ENCODE measurements around the gene PLXDC2. TPM values are rescaled to one million over a fixed set of nuclear protein-coding genes. Genes with fewer than 3 reads are reported as not detected.

Gene PLXDC2
- total RNA-seq, 1 experiment from 2014 or later: 0.20 TPM

- H3K27me3 ChIP-seq (ENCODE audit: insufficient read depth, low read length): no peaks in the 10 kb centered on the region
- no peaks in the 10 kb centered on the region for H4K20me1 ChIP-seq (ENCODE audit: insufficient read depth)
- TF ChIP-seq TCF7L2 (IDR thresholded peaks at IDR 0.05; ENCODE audit: borderline replicate concordance, extremely low read depth, insufficient read depth, insufficient read length) (no peak), ZFX (IDR thresholded peaks at IDR 0.05) (no peak), FOSL1 (IDR thresholded peaks at IDR 0.05; ENCODE audit: low read depth) (no peak), SIN3A (IDR thresholded peaks at IDR 0.05; ENCODE audit: low read depth) (no peak), ZBTB33 (IDR thresholded peaks at IDR 0.05; ENCODE audit: extremely low read depth, insufficient replicate concordance, low read length) (no peak), POLR2AphosphoS5 (IDR thresholded peaks at IDR 0.05; ENCODE audit: low read depth, low read length) (no peak), JUND (IDR thresholded peaks at IDR 0.05) (no peak)
- H2AFZ ChIP-seq (ENCODE audit: low read depth, low read length, poor library complexity, severe bottlenecking): no peak overlapping the region
- ChIA-PET POLR2A (no interaction called here), RAD21 (ENCODE audit: low non-redundant PET in 1 of 2, low total read pairs in 2 of 2, uncharacterized antibody in 2 of 2, unreplicated experiment in 2 of 2) (no interaction called here), CTCF (no interaction called here)
- H3K4me3 ChIP-seq (replicated peaks in 1 of 2; ENCODE audit: low read depth in 1 of 2, low read length in 2 of 2): no peak overlapping the region
- H3K9me3 ChIP-seq (ENCODE audit: control insufficient read depth in 1 of 2, insufficient read depth in 1 of 2, low read depth in 1 of 2, low read length in 2 of 2): peaks cover 3 to 5% of the 10 kb centered on the region in 2 experiments; a peak in 2 of 4 replicates
- ATAC-seq (no peak), DNase-seq (ENCODE audit: low read depth, low spot score) (no peak)
- H3K36me3 ChIP-seq (ENCODE audit: control insufficient read depth in 1 of 2, insufficient read depth in 2 of 2, low read length in 2 of 2): no peaks in the 10 kb centered on the region
- H3K9ac ChIP-seq (ENCODE audit: low read length): no peak overlapping the region
- H3K9me2 ChIP-seq (ENCODE audit: insufficient read depth): no peaks in the 10 kb centered on the region
- no peaks in the 10 kb centered on the region for H3K4me1 ChIP-seq (ENCODE audit: control insufficient read depth in 1 of 2, insufficient read depth in 2 of 2, low read length in 2 of 2)
- intact Hi-C loops (cut with micrococcal nuclease): no loop called here
- no peak overlapping the region for H3K4me2 ChIP-seq (ENCODE audit: low read length)
- no peak overlapping the region for H3K27ac ChIP-seq (ENCODE audit: low read depth, low read length)
- no peaks in the 10 kb centered on the region for H3K79me2 ChIP-seq (ENCODE audit: insufficient read depth, low read length)
- BruUV-seq (replicated peaks): no TSS peak
Measured at GRCh38 chr10:20175719-20176118, 359.5 kb downstream of the PLXDC2 start.

- H3K79me2 ChIP-seq (ENCODE audit: insufficient read depth, low read length): no peaks in the 10 kb centered on the region
- ChIA-PET POLR2A (no interaction called here), RAD21 (ENCODE audit: low non-redundant PET in 1 of 2, low total read pairs in 2 of 2, uncharacterized antibody in 2 of 2, unreplicated experiment in 2 of 2) (no interaction called here), CTCF (no interaction called here)
- intact Hi-C loops (cut with micrococcal nuclease): loop anchor here (2.0 kb wide), 1 partner anchor 68 kb away; no protein-coding TSS in a partner anchor
- no peak overlapping the region for H2AFZ ChIP-seq (ENCODE audit: low read depth, low read length, poor library complexity, severe bottlenecking)
- ATAC-seq: no peak
- H3K27ac ChIP-seq (ENCODE audit: low read depth, low read length): no peak overlapping the region
- no TSS peak for BruUV-seq (replicated peaks)
- peaks cover under 1 to 17% of the 10 kb centered on the region in 2 experiments; a peak in 2 of 4 replicates for H3K9me3 ChIP-seq (ENCODE audit: control insufficient read depth in 1 of 2, insufficient read depth in 1 of 2, low read depth in 1 of 2, low read length in 2 of 2)
- H3K9ac ChIP-seq (ENCODE audit: low read length): no peak overlapping the region
- no peaks in the 10 kb centered on the region for H3K9me2 ChIP-seq (ENCODE audit: insufficient read depth)
- H4K20me1 ChIP-seq (ENCODE audit: insufficient read depth): no peaks in the 10 kb centered on the region
- no peak overlapping the region for H3K4me2 ChIP-seq (ENCODE audit: low read length)
- H3K27me3 ChIP-seq (ENCODE audit: insufficient read depth, low read length): no peaks in the 10 kb centered on the region
- DNase-seq (ENCODE audit: low read depth, low spot score): no peak
- no peaks in the 10 kb centered on the region for H3K36me3 ChIP-seq (ENCODE audit: control insufficient read depth in 1 of 2, insufficient read depth in 2 of 2, low read length in 2 of 2)
- no peaks in the 10 kb centered on the region for H3K4me1 ChIP-seq (ENCODE audit: control insufficient read depth in 1 of 2, insufficient read depth in 2 of 2, low read length in 2 of 2)
- H3K4me3 ChIP-seq (replicated peaks in 1 of 2; ENCODE audit: low read depth in 1 of 2, low read length in 2 of 2): no peak overlapping the region
- TF ChIP-seq ZBTB33 (IDR thresholded peaks at IDR 0.05; ENCODE audit: extremely low read depth, insufficient replicate concordance, low read length) (no peak), POLR2A (IDR thresholded peaks at IDR 0.05; ENCODE audit: borderline replicate concordance, extremely low read depth, insufficient read depth, insufficient read length) (no peak), REST (IDR thresholded peaks at IDR 0.05; ENCODE audit: low read depth) (no peak), EGR1 (IDR thresholded peaks at IDR 0.05; ENCODE audit: low read depth) (no peak), SRF (IDR thresholded peaks at IDR 0.05; ENCODE audit: low read depth) (no peak), SP1 (IDR thresholded peaks at IDR 0.05; ENCODE audit: low read depth) (no peak), ELF1 (IDR thresholded peaks at IDR 0.05; ENCODE audit: borderline replicate concordance, low read depth) (no peak), CEBPB (IDR thresholded peaks at IDR 0.05; ENCODE audit: low read depth) (no peak), TCF7L2 (IDR thresholded peaks at IDR 0.05; ENCODE audit: borderline replicate concordance, extremely low read depth, insufficient read depth, insufficient read length) (no peak)
Measured at GRCh38 chr10:20180766-20181165, 364.5 kb downstream of the PLXDC2 start.

Measured in HCT116 (cell line).